Neural cell (in vitro differentiated cells): ENCODE measurements around the gene TRPM2. TPM values are rescaled to one million over a fixed set of nuclear protein-coding genes. Genes with fewer than 3 reads are reported as not detected.

Experiments used
- H2AFZ ChIP-seq: fragments of 200-600, 300-800 bp; sonication (generic), shearing (Covaris generic); 2 replicates; pipeline ENCODE4 v1.6.0; 2014; ENCODE audit warnings: low read depth, mild to moderate bottlenecking, antibody characterized with exemption, low read length, moderate library complexity
- H3F3A ChIP-seq: fragments of 200-600 bp; shearing (Covaris generic); 2 replicates; pipeline ENCODE4 v1.6.1; 2016; ENCODE audit warnings: mild to moderate bottlenecking, moderate library complexity, mixed read lengths, antibody characterized with exemption, low read length; ENCODE audit not compliant: insufficient read depth, poor library complexity, severe bottlenecking
- H3K27ac ChIP-seq: fragments of 200-600, 300-800 bp; sonication (generic), shearing (Covaris generic); 2 replicates; pipeline ENCODE4 v1.5.1; 2014; ENCODE audit warnings: mild to moderate bottlenecking, low read length, moderate library complexity
- H3K27me3 ChIP-seq: fragments of 300-800, 200-600 bp; sonication (generic), shearing (Covaris generic); 2 replicates; pipeline ENCODE4 v1.6.0; 2014; ENCODE audit warnings: mild to moderate bottlenecking, low read depth, low read length, moderate library complexity; ENCODE audit not compliant: insufficient read depth
- H3K36me3 ChIP-seq: fragments of 300-800, 200-600 bp; sonication (generic), shearing (Covaris generic); 2 replicates; pipeline ENCODE4 v1.5.1; 2014; ENCODE audit warnings: mild to moderate bottlenecking, antibody characterized with exemption, low read length, moderate library complexity; ENCODE audit not compliant: insufficient read depth
- H3K4me2 ChIP-seq: fragments of 300-800, 200-600 bp; sonication (generic), shearing (Covaris generic); 2 replicates; pipeline ENCODE4 v1.6.0; 2014; ENCODE audit warnings: mild to moderate bottlenecking, low read length
- H3K4me3 ChIP-seq: fragments of 300-800, 200-600 bp; sonication (generic), shearing (Covaris generic); 2 replicates; pipeline ENCODE4 v1.5.1; 2014; ENCODE audit warnings: mild to moderate bottlenecking, low read length, moderate library complexity
- H3K79me2 ChIP-seq: fragments of 200-600 bp; shearing (Covaris generic); replicated peaks from 2 replicates; pipeline ENCODE4 v1.6.0; 2014; ENCODE audit warnings: mild to moderate bottlenecking, low read length, moderate library complexity; ENCODE audit not compliant: insufficient read depth
- H3K9ac ChIP-seq: fragments of 300-800, 200-600 bp; sonication (generic), shearing (Covaris generic); 2 replicates; pipeline ENCODE4 v1.6.1; 2016; ENCODE audit warnings: mild to moderate bottlenecking, low read length, mixed read lengths
- H3K9me2 ChIP-seq: fragments of 200-600 bp; shearing (Covaris generic); 2 replicates; pipeline ENCODE4 v1.6.1; 2016; ENCODE audit warnings: mild to moderate bottlenecking, low read length, mixed read lengths; ENCODE audit not compliant: insufficient read depth
- H3K9me3 ChIP-seq: fragments of 200-600, 300-800 bp; sonication (generic), shearing (Covaris generic); 2 replicates; pipeline ENCODE4 v1.6.1; 2016; ENCODE audit warnings: mild to moderate bottlenecking, mixed run types, low read length, moderate library complexity, mixed read lengths
- H4K20me1 ChIP-seq: fragments of 200-600 bp; shearing (Covaris generic); 2 replicates; pipeline ENCODE4 v1.6.1; 2016; ENCODE audit warnings: mild to moderate bottlenecking, mixed run types; ENCODE audit not compliant: insufficient read depth
- EP300 ChIP-seq: fragments of 450-650 bp; conservative IDR thresholded peaks from 2 replicates; pipeline ENCODE4 v1.6.1; 2014; ENCODE audit warnings: antibody characterized with exemption, mild to moderate bottlenecking, moderate library complexity; ENCODE audit not compliant: poor library complexity, severe bottlenecking
- EZH2 ChIP-seq: fragments of 200-600, 300-800 bp; shearing (Covaris generic), sonication (generic); IDR thresholded peaks from 2 replicates; pipeline ENCODE4 v1.6.1; 2014; ENCODE audit warnings: antibody characterized with exemption, low read length, borderline replicate concordance, mild to moderate bottlenecking; ENCODE audit not compliant: insufficient read depth, poor library complexity, severe bottlenecking
- MXI1 ChIP-seq: fragments of 450-650 bp; conservative IDR thresholded peaks from 2 replicates; pipeline ENCODE4 v1.6.1; 2014; ENCODE audit warnings: antibody characterized with exemption, mild to moderate bottlenecking; ENCODE audit not compliant: poor library complexity, severe bottlenecking
- POLR2AphosphoS5 ChIP-seq: IDR thresholded peaks from 2 replicates; pipeline ENCODE4 v1.6.1; 2012
- RAD21 ChIP-seq: fragments of 450-650 bp; conservative IDR thresholded peaks from 2 replicates; pipeline ENCODE4 v1.6.1; 2014; ENCODE audit warnings: antibody characterized with exemption, mild to moderate bottlenecking, moderate library complexity
- REST ChIP-seq: IDR thresholded peaks from 2 replicates; pipeline ENCODE4 v1.6.1; 2012; ENCODE audit warnings: borderline replicate concordance
- SMC3 ChIP-seq: fragments of 450-650 bp; conservative IDR thresholded peaks from 2 replicates; pipeline ENCODE4 v1.6.1; 2014; ENCODE audit warnings: antibody characterized with exemption, mild to moderate bottlenecking, moderate library complexity; ENCODE audit not compliant: poor library complexity
- TAF1 ChIP-seq: IDR thresholded peaks from 2 replicates; pipeline ENCODE4 v1.6.1; 2012; ENCODE audit warnings: low read depth
- polyA plus RNA-seq: library from polyadenylated mRNA; depleted of rRNA; stranded (reverse); fragments of >200 nt; gene quantifications from 2 replicates; pipeline ENCODE4 v1.2.3, GENCODE V29; 2014
- TF ChIP-seq, protein P1 (sequence below): fragments of 450-650 bp; IDR thresholded peaks from 2 replicates; pipeline ENCODE4 v1.5.1; 2014; ENCODE audit warnings: antibody characterized with exemption, mild to moderate bottlenecking, moderate library complexity; ENCODE audit not compliant: poor library complexity, severe bottlenecking

TRPM2 gene
- polyA plus RNA-seq, 1 donor from 2014 or later = 0.14 TPM

DNA sequence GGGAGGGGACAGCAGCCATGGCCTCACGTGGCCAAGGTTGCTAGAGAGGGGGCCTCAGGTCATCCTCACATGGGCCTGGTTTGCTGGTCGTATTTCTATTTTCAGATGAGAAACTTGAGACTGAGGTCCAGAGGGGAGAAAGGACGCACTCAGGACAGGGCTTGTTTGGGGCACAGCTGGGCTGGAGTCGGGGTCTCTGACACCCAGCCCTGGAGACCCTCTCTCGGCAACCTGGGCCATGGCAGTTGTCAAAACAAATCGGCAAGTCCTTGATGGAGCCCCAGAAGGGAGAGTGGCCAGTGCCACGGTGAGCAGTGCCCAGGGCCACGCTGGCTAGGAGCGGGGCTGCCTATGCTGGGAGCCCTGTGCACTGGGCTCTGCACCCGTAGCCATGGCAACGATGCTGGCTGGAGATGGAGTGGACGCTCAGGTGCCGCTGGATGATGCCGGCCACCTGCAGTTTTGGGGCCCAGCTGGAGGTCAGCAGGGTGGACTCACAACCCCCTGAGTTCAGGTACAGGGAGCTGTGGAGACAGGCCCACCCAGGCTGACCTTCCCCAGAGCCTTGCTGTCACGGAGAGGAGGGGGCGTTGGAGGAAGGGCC, 113.0 kb downstream of the TRPM2 start:
- Histone ChIP-seq H2AFZ (no peak overlapping the region), H3K9ac (no peak overlapping the region), H4K20me1 (no peaks in the 10 kb centered on the region), H3K79me2 (no peaks in the 10 kb centered on the region), H3K9me3 (no peaks in the 10 kb centered on the region), H3F3A (no peaks in the 10 kb centered on the region), H3K27ac (no peak overlapping the region), H3K9me2 (no peaks in the 10 kb centered on the region), H3K36me3 (no peaks in the 10 kb centered on the region), H3K4me3 (no peak overlapping the region), H3K4me2 (no peak overlapping the region), H3K27me3 (no peaks in the 10 kb centered on the region)
- no peak for TF ChIP-seq REST
- no peak for TF ChIP-seq POLR2AphosphoS5
- no peak for TF ChIP-seq EP300
- TF ChIP-seq TAF1 = no peak
- TF ChIP-seq, protein P1, sequence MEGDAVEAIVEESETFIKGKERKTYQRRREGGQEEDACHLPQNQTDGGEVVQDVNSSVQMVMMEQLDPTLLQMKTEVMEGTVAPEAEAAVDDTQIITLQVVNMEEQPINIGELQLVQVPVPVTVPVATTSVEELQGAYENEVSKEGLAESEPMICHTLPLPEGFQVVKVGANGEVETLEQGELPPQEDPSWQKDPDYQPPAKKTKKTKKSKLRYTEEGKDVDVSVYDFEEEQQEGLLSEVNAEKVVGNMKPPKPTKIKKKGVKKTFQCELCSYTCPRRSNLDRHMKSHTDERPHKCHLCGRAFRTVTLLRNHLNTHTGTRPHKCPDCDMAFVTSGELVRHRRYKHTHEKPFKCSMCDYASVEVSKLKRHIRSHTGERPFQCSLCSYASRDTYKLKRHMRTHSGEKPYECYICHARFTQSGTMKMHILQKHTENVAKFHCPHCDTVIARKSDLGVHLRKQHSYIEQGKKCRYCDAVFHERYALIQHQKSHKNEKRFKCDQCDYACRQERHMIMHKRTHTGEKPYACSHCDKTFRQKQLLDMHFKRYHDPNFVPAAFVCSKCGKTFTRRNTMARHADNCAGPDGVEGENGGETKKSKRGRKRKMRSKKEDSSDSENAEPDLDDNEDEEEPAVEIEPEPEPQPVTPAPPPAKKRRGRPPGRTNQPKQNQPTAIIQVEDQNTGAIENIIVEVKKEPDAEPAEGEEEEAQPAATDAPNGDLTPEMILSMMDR = no peak
- TF ChIP-seq EZH2 = no peak
- TF ChIP-seq RAD21 = no peak
- no peak for TF ChIP-seq MXI1
- no peak for TF ChIP-seq SMC3

DNA sequence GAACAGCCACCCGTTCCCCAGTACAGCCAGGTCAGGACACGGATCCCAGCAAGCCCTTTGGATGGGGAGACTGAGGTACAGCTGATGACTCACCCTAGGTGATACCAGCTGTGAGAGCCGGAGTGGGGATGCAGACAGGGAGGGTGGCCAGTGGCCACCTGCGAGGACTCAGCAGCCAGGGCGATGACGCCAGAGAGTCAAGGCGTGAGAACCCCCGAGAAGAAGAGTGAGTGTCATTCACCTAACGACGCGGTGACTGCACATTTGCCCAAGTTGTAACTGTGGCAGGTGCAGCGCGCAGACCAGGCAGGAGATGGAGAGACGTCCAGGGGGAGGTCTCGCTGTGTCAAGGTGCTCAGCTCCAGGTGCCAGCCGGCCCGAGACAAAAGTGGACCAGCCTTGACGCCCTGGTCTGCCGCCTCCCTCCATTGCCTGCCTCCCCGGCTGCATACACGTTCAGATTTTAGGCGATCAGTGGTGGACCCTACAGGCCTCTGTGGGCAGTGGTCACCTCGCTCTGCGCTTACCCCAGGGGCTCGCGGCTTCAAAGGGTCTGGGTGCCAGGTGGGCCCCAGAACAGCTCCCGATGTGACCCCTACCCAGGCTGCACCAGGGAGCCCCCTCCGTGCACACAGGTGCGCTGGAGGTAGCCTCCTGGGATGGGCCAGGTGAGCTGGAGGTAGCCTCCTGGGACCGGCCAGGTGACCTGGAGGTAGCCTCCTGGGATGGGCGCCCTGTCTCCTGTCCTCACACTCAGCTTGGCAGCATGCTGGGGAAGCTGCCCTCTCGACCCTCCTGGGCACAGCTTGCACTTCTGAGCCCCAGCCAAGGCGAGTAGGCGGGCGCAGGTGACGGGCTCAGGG, 113.8 kb downstream of the TRPM2 start:
- Histone ChIP-seq H3K36me3 (no peaks in the 10 kb centered on the region), H2AFZ (no peak overlapping the region), H3K9me2 (no peaks in the 10 kb centered on the region), H4K20me1 (no peaks in the 10 kb centered on the region), H3K79me2 (no peaks in the 10 kb centered on the region), H3K27me3 (no peaks in the 10 kb centered on the region), H3K4me2 (no peak overlapping the region), H3K9ac (no peak overlapping the region), H3K27ac (no peak overlapping the region), H3F3A (no peaks in the 10 kb centered on the region), H3K4me3 (no peak overlapping the region), H3K9me3 (no peaks in the 10 kb centered on the region)
- TF ChIP-seq, protein P1 = no peak
- TF ChIP-seq REST (no peak), TAF1 (no peak), EZH2 (no peak), SMC3 (no peak), RAD21 (no peak), EP300 (no peak)
